GM12878 (cell line): Measurements from ENCODE around the gene EIF4H. TPM values are rescaled to one million over a fixed set of nuclear protein-coding genes. Genes with fewer than 3 reads are reported as not detected.

Experiments used
- ATF2 ChIP-seq: IDR thresholded peaks from 2 replicates; pipeline ENCODE4 v1.6.1; 2012; ENCODE audit warnings: low read length, inconsistent platforms
- CREB1 ChIP-seq: IDR thresholded peaks from 2 replicates; pipeline ENCODE4 v1.6.1; 2012; ENCODE audit warnings: low read depth, mild to moderate bottlenecking, inconsistent platforms
- IKZF1 ChIP-seq: fragments of 450-650 bp; conservative IDR thresholded peaks from 2 replicates; pipeline ENCODE4 v1.6.1; 2017; ENCODE audit warnings: antibody characterized with exemption, mild to moderate bottlenecking
- IKZF2 ChIP-seq, 2 experiments: fragments of 450-650 bp; IDR thresholded peaks; 2 replicates each; pipeline ENCODE4 v1.6.1; 2017; ENCODE audit warnings: mild to moderate bottlenecking in 2 of 2, moderate library complexity in 2 of 2
- IRF4 ChIP-seq: IDR thresholded peaks from 2 replicates; pipeline ENCODE4 v1.6.1; 2011; ENCODE audit warnings: low read depth, low read length
- JUND ChIP-seq: IDR thresholded peaks from 2 replicates; pipeline ENCODE4 v1.6.1; 2012; ENCODE audit warnings: low read depth, mild to moderate bottlenecking, low read length, improper control_type of control experiment, moderate library complexity
- MEF2B ChIP-seq: fragments of 450-650 bp; IDR thresholded peaks from 2 replicates; pipeline ENCODE4 v1.6.1; 2018; ENCODE audit warnings: mild to moderate bottlenecking, moderate library complexity; ENCODE audit not compliant: partially characterized antibody, poor library complexity, severe bottlenecking
- NRF1 ChIP-seq: conservative IDR thresholded peaks from 2 replicates; pipeline ENCODE4 v1.6.1; 2011; ENCODE audit warnings: mild to moderate bottlenecking, low read depth, low read length, improper control_type of control experiment
- PAX8 ChIP-seq: fragments of 450-650 bp; IDR thresholded peaks from 2 replicates; pipeline ENCODE4 v1.6.1; 2017; ENCODE audit warnings: mild to moderate bottlenecking, moderate library complexity
- PML ChIP-seq: IDR thresholded peaks from 2 replicates; pipeline ENCODE4 v1.6.1; 2012; ENCODE audit warnings: low read length, inconsistent platforms
- SREBF1 ChIP-seq: IDR thresholded peaks from 2 replicates; pipeline ENCODE4 v1.6.1; 2012; ENCODE audit warnings: mild to moderate bottlenecking, low read length
- SRF ChIP-seq, 2 experiments: IDR thresholded peaks; 2 replicates each; pipeline ENCODE4 v1.6.1; 2011; ENCODE audit warnings: low read depth in 2 of 2, low read length in 2 of 2, mild to moderate bottlenecking in 1 of 2, moderate library complexity in 1 of 2
- ZNF217 ChIP-seq: fragments of 450-650 bp; IDR thresholded peaks from 2 replicates; pipeline ENCODE4 v1.6.1; 2017; ENCODE audit warnings: antibody characterized with exemption, mild to moderate bottlenecking
- polyA plus RNA-seq, 11 experiments: library from polyadenylated mRNA; depleted of rRNA in 4 of 11; unstranded in 6 of 11; stranded (reverse) in 5 of 11; fragments of >200 nt; fragmentation: Nextera tagmentation in 4 of 11; fragmentation: Illumina TruSeq in 1 of 11; extraction: Ambion mirVana in 4 of 11; extraction: Trizol in 1 of 11; gene quantifications; 1 replicate in 1 of 11; 2 replicates in 10 of 11; pipeline versions ENCODE4 v1.2.1 to v1.2.3, GENCODE V29; 2011 to 2016; ENCODE audit warnings: inconsistent platforms in 2 of 11, missing spikeins in 2 of 11, low read depth in 1 of 11
- total RNA-seq, 4 experiments: library from RNA; depleted of rRNA in 3 of 4; stranded (reverse); fragments of >200 nt in 3 of 4; fragmentation: Illumina TruSeq in 1 of 4; extraction: Trizol in 1 of 4; gene quantifications; 2 replicates each; pipeline versions ENCODE4 v1.2.1 to v1.2.3, GENCODE V29; 2013 to 2021
- TF ChIP-seq, protein P1 (sequence below): IDR thresholded peaks from 2 replicates; pipeline ENCODE4 v1.6.1; 2011; ENCODE audit warnings: borderline replicate concordance, low read depth, mild to moderate bottlenecking, moderate library complexity, low read length; ENCODE audit not compliant: insufficient read depth, poor library complexity, severe bottlenecking

The EIF4H gene
- total and polyA plus RNA-seq, 10 of the 15 experiments (the other 5 are each of a cell fraction or from before 2014, with no cell fraction given) = 9.9 to 443 (median 258) TPM

GRCh38 chr7:74206589-74207120 is 32.5 kb downstream of the EIF4H start (continued):
- TF ChIP-seq IKZF2 (IDR thresholded peaks at IDR 0.05) = peak in 1 of 2 experiments; percentile 55; a peak in 1 of 4 replicates
- TF ChIP-seq SRF (IDR thresholded peaks at IDR 0.05; ENCODE audit: low read depth in 2 of 2, low read length in 2 of 2) = no peak
- no peak for TF ChIP-seq PAX8
- TF ChIP-seq NRF1 = no peak; the same call in 1 of the 2 replicates
- no peak for TF ChIP-seq PML
- no peak for TF ChIP-seq JUND
- no peak for TF ChIP-seq SREBF1
- TF ChIP-seq IKZF1 = peak; percentile 67
- 0 out of 2 replicates have a peak, but pooled peaks have one; percentile 63 for TF ChIP-seq ZNF217
- TF ChIP-seq, protein P1, sequence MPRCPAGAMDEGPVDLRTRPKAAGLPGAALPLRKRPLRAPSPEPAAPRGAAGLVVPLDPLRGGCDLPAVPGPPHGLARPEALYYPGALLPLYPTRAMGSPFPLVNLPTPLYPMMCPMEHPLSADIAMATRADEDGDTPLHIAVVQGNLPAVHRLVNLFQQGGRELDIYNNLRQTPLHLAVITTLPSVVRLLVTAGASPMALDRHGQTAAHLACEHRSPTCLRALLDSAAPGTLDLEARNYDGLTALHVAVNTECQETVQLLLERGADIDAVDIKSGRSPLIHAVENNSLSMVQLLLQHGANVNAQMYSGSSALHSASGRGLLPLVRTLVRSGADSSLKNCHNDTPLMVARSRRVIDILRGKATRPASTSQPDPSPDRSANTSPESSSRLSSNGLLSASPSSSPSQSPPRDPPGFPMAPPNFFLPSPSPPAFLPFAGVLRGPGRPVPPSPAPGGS = no peak
- no peak for TF ChIP-seq MEF2B
- TF ChIP-seq ATF2 = no peak
- TF ChIP-seq CREB1 = no peak
- TF ChIP-seq IRF4 = no peak
